Measurements from ENCODE around the gene DLGAP4.

DLGAP4 gene

GRCh38 chr20:36538026-36538722 lies 232.0 kb downstream of the DLGAP4 start:
- Mint-ChIP-seq H3K36me3 (ENCODE audit: insufficient read depth) (no peaks in the 10 kb centered on the region), H3K9me3 (no peaks in the 10 kb centered on the region), H3K4me3 (no peak overlapping the region), H3K4me1 (no peaks in the 10 kb centered on the region), H3K27me3 (no peaks in the 10 kb centered on the region), H3K27ac (ENCODE audit: low read depth) (no peak overlapping the region)
- ATAC-seq (replicated peaks; ENCODE audit: extremely low read depth, poor library complexity, severe bottlenecking) (no peak), DNase-seq (ENCODE audit: low spot score in 2 of 2) (no peak)

GRCh38 chr20:36540551-36541211 lies 234.5 kb downstream of the DLGAP4 start:
- DNase-seq (ENCODE audit: low spot score in 2 of 2) = no peak
- H3K9me3 Mint-ChIP-seq = no peaks in the 10 kb centered on the region
- peaks cover 3% of the 10 kb centered on the region for H3K36me3 Mint-ChIP-seq (ENCODE audit: insufficient read depth)
- H3K27me3 Mint-ChIP-seq = no peaks in the 10 kb centered on the region
- H3K4me1 Mint-ChIP-seq = peaks cover 4% of the 10 kb centered on the region
- no peak overlapping the region for H3K4me3 Mint-ChIP-seq
- ATAC-seq (replicated peaks; ENCODE audit: extremely low read depth, poor library complexity, severe bottlenecking) = no peak
- H3K27ac Mint-ChIP-seq (ENCODE audit: low read depth) = no peak overlapping the region

DNA sequence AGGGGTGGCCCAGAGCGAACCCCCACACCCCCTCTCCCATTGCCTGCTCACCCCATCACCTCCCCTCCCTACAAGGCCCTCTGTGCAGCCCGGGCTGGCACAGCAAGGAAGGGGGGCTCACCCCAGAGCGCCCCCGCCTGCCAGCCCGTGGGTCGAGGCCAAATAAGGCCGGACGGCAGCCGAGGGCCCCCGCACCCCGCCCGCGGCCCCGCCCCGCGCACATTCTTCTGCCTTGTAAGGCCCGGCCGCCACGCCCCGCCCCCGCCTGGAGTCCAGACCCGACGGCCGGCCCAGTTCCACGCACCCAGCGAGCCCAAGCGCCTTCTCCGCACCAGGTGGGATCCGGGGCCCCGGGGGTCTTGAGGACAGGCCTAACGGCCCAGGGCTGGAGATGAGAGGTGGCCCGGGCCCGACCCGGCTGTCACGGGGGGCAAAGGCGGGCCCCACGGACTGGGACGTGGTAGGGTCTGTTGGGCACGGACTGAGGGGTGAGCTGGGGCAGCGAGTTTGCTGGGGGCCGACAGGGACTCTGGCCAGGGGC lies 235.2 kb downstream of the DLGAP4 start, which contains the start of gene MYL9:
Gene MYL9 (plus strand): TSS at position 293 of the 541 bp plus-strand sequence. CDS start 3,366 bp downstream, outside the sequence.
- Mint-ChIP-seq H3K36me3 (ENCODE audit: insufficient read depth) (peaks cover 3% of the 10 kb centered on the region), H3K4me3 (no peak within 1 kb of the TSS), H3K4me1 (peaks cover 4% of the 10 kb centered on the region), H3K9me3 (no peaks in the 10 kb centered on the region), H3K27me3 (no peaks in the 10 kb centered on the region), H3K27ac (ENCODE audit: low read depth) (no peak within 1 kb of the TSS)
- ATAC-seq (replicated peaks; ENCODE audit: extremely low read depth, poor library complexity, severe bottlenecking) = no peak
- no peak for DNase-seq (ENCODE audit: low spot score in 2 of 2)

DNA sequence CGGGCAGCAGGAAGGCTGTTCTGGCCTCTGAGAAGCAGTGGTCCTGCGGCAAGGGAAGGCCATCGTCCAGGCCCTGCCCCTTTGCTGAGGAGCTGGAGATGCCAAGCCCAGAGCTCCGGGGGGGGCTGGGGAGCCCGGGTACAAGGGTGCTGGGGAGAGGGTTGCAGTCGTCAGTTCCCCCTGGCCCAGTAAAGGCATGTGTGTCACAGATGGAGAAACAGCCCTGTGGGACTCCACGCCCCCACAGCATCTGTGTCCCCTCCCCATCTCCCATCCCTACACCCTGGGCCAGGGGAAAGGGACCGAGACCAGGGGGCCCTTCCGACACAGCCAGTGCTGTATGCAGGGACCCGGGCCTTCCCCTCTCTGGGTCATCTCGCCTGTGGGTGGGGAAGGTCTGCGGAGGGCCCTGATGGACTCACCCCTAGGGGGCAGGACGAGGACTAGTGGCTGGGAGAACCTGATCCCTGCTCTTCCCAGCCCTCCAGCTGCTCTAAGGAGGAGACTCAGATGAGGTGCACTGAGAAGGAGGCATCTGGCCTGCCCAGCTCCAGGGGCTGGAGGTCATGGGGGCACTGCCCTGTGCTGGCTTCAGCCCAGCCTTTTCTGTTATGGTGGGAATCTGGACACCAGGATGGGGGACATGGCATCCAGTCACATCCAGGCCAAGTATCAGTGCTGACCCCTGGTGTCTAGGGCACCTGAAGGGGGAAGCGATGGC lies 235.8 kb downstream of the DLGAP4 start:
- H3K4me1 Mint-ChIP-seq = peaks cover 4% of the 10 kb centered on the region
- H3K27ac Mint-ChIP-seq (ENCODE audit: low read depth) = no peak overlapping the region
- no peak overlapping the region for H3K4me3 Mint-ChIP-seq
- ATAC-seq (replicated peaks; ENCODE audit: extremely low read depth, poor library complexity, severe bottlenecking) = no peak
- no peaks in the 10 kb centered on the region for H3K27me3 Mint-ChIP-seq
- no peak for DNase-seq (ENCODE audit: low spot score in 2 of 2)
- H3K36me3 Mint-ChIP-seq (ENCODE audit: insufficient read depth) = peaks cover 3% of the 10 kb centered on the region
- no peaks in the 10 kb centered on the region for H3K9me3 Mint-ChIP-seq

DNA sequence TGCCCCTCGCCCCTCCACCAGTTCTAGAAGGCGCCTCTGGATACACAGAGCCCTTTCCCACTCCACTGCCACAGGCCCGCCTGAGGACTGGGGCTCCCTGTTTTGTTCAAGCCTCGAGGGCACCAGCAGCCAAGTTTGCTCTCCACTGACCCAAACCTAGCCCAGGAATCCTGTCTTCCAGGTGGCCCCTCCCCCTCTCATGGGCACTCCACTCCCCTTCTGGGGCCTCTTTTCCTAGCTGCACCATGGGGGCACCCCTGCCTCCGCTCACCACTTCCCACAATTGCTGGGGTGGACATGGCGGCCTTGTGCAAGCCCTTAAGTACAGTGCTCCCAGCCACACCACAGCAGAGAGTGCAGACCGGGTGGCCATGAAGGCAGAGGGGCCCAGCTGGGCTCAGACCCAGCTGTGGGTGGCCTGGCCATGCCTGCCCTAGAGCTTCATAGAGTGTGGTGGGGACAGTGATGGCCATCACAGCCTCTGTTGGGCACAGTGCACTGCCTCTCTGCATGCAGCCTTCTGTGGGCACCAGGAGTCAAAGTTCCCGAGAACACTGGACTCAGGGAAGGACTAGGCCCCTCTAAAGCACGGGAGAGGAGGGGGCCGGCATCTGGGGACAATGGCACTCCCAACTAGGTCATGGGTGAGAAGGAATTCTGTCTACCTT lies 236.5 kb downstream of the DLGAP4 start:
- Mint-ChIP-seq H3K9me3 (no peaks in the 10 kb centered on the region), H3K27ac (ENCODE audit: low read depth) (no peak overlapping the region), H3K4me3 (no peak overlapping the region), H3K4me1 (peaks cover 4% of the 10 kb centered on the region), H3K36me3 (ENCODE audit: insufficient read depth) (peaks cover 3% of the 10 kb centered on the region), H3K27me3 (no peaks in the 10 kb centered on the region)
- DNase-seq (ENCODE audit: low spot score in 2 of 2) = no peak
- ATAC-seq (replicated peaks; ENCODE audit: extremely low read depth, poor library complexity, severe bottlenecking) = no peak

DNA sequence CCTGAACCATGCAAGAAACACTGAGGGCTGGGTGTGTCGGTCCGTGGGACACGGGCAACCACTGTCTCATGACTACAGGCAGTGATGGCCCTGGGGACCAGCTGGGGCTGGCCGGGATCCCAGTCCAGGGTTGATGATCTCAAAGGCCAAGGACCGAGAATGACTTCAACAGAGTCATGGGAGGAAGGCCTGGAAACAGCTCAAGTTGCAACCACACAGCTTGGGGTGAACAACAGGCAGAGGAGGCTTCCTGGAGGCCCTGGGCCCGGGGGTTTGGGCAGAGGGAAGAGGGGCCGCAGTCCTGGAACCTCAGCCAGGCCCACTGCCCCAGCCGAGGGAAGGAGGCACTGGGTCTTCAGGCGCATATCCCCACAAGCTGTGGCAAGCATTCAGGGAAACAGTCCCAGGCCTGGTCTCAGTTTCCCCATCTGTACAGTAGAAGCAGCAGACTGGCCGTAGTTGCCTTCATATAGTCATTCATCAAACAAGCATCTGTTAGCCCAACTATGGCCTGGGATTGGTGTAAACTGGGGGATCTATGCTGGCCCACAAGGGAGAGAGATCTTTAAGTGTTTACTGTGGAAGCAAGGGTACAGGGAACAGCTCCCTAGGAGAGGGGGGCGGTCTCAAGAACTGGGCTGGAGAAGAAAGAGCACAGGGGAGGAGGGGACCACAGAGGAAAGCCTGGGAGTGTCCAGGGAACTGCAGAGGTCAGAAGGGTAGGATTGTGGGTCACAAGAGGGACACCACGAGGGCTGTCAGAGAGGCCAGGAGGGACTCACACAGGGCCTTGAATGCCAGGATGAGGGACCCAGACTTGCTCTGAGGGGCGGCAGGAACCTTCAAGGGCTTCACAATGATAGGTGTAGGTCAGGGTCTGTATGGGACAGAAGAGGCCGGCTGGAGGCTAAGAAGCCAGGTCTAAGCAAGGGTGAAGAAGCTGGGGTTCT lies 237.3 kb downstream of the DLGAP4 start:
- H3K27ac Mint-ChIP-seq (ENCODE audit: low read depth) = no peak overlapping the region
- peaks cover 3% of the 10 kb centered on the region for H3K36me3 Mint-ChIP-seq (ENCODE audit: insufficient read depth)
- H3K4me3 Mint-ChIP-seq = no peak overlapping the region
- DNase-seq (ENCODE audit: low spot score in 2 of 2) (no peak), ATAC-seq (replicated peaks; ENCODE audit: extremely low read depth, poor library complexity, severe bottlenecking) (no peak)
- peaks cover 4% of the 10 kb centered on the region for H3K4me1 Mint-ChIP-seq
- no peaks in the 10 kb centered on the region for H3K27me3 Mint-ChIP-seq
- no peaks in the 10 kb centered on the region for H3K9me3 Mint-ChIP-seq

- no peaks in the 10 kb centered on the region for H3K9me3 Mint-ChIP-seq
- no peaks in the 10 kb centered on the region for H3K27me3 Mint-ChIP-seq
- peaks cover 4% of the 10 kb centered on the region for H3K4me1 Mint-ChIP-seq
- no peak overlapping the region for H3K27ac Mint-ChIP-seq (ENCODE audit: low read depth)
- no peak for DNase-seq (ENCODE audit: low spot score in 2 of 2)
- H3K36me3 Mint-ChIP-seq (ENCODE audit: insufficient read depth) = peaks cover 3% of the 10 kb centered on the region
- no peak for ATAC-seq (replicated peaks; ENCODE audit: extremely low read depth, poor library complexity, severe bottlenecking)
- H3K4me3 Mint-ChIP-seq = no peak overlapping the region
Observed at GRCh38 chr20:36544134-36545018, 238.2 kb downstream of the DLGAP4 start.

GRCh38 chr20:36546111-36546736 lies 240.1 kb downstream of the DLGAP4 start:
- Mint-ChIP-seq H3K27ac (ENCODE audit: low read depth) (peak overlapping the region; percentile 51), H3K36me3 (ENCODE audit: insufficient read depth) (peaks cover 3% of the 10 kb centered on the region), H3K9me3 (no peaks in the 10 kb centered on the region), H3K4me3 (no peak overlapping the region), H3K4me1 (peaks cover 4% of the 10 kb centered on the region), H3K27me3 (no peaks in the 10 kb centered on the region)
- no peak for DNase-seq (ENCODE audit: low spot score in 2 of 2)
- ATAC-seq (replicated peaks; ENCODE audit: extremely low read depth, poor library complexity, severe bottlenecking) = no peak

- H3K27ac Mint-ChIP-seq (ENCODE audit: low read depth) = no peak overlapping the region
- DNase-seq (ENCODE audit: low spot score in 2 of 2) (no peak), ATAC-seq (replicated peaks; ENCODE audit: extremely low read depth, poor library complexity, severe bottlenecking) (no peak)
- H3K4me3 Mint-ChIP-seq = no peak overlapping the region
- no peaks in the 10 kb centered on the region for H3K27me3 Mint-ChIP-seq
- H3K4me1 Mint-ChIP-seq = peaks cover 4% of the 10 kb centered on the region
- no peaks in the 10 kb centered on the region for H3K9me3 Mint-ChIP-seq
- H3K36me3 Mint-ChIP-seq (ENCODE audit: insufficient read depth) = peaks cover 3% of the 10 kb centered on the region
Observed at GRCh38 chr20:36547186-36548005, 241.3 kb downstream of the DLGAP4 start.

DNA sequence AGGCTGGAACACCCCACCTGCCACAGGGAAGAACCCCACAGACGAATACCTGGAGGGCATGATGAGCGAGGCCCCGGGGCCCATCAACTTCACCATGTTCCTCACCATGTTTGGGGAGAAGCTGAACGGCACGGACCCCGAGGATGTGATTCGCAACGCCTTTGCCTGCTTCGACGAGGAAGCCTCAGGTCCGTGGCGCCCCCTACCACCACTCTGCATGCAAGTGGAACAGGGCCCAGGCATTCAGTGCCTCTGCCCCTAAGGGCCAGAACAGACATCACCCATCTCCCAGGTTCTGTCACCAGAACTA lies 241.8 kb downstream of the DLGAP4 start:
- Mint-ChIP-seq H3K27ac (ENCODE audit: low read depth) (no peak overlapping the region), H3K4me3 (no peak overlapping the region), H3K36me3 (ENCODE audit: insufficient read depth) (peaks cover 3% of the 10 kb centered on the region), H3K9me3 (no peaks in the 10 kb centered on the region), H3K4me1 (peaks cover 4% of the 10 kb centered on the region), H3K27me3 (no peaks in the 10 kb centered on the region)
- ATAC-seq (replicated peaks; ENCODE audit: extremely low read depth, poor library complexity, severe bottlenecking) (no peak), DNase-seq (ENCODE audit: low spot score in 2 of 2) (no peak)
